DOHH2 (cell line): Measurements from ENCODE around the gene GRAMD2A.

Source experiments
- CTCF ChIP-seq: fragments of 200-600 bp; sonication (generic); IDR thresholded peaks from one replicate; pipeline ENCODE4 v1.5.1; 2014; ENCODE audit warnings: antibody characterized with exemption, mild to moderate bottlenecking, low read depth, low read length; ENCODE audit not compliant: poor library complexity, severe bottlenecking
- EZH2phosphoT487 ChIP-seq: fragments of 200-600 bp; sonication (generic); IDR thresholded peaks from 2 replicates; pipeline ENCODE4 v1.6.1; 2017; ENCODE audit warnings: borderline replicate concordance, mild to moderate bottlenecking, antibody characterized with exemption, low read length, moderate library complexity, mixed read lengths

DNA sequence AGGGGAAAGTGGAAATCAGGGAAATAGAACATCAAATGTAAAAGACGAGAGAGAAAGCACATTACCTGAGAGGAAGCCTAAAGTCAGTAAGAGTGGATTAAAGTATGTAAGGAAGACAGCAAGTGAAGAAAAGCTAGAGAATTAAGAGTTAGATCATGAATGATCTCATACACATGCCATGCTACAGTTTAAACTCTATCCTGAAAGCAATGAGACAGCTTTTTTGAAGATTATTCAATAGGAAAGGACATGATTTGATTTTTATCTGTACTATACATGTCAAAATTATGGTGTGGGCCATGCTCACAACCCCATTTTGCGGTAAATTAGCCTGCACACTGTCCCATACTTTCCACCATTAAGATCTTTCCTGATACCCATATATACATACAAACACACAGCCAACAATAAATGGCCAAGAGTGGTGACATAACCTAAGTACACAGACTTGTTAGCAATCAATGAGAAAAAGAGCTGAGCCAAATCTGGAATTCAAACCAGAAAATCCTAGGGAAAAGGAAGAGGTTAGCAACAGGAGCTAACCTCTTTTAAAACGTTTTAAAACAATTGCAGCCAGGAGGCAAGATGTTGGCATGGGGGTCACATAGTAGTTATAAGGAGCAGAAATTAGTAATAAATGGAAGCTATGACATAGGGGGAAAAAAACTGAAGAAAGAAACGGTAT, 84.1 kb downstream of the GRAMD2A start:
- TF ChIP-seq CTCF = no peak
- TF ChIP-seq EZH2phosphoT487 = no peak
